22Rv1 (cell line): ENCODE measurements around the gene TNS1.

Experiments
- ZFX ChIP-seq: fragments of 450-650 bp; IDR thresholded peaks from 2 replicates; pipeline ENCODE4 v1.6.1; 2017; ENCODE audit warnings: antibody characterized with exemption, borderline replicate concordance
- TF ChIP-seq, protein P1 (sequence below): fragments of 450-650 bp; IDR thresholded peaks from 2 replicates; pipeline ENCODE4 v1.5.1; 2017; ENCODE audit warnings: mild to moderate bottlenecking

DNA sequence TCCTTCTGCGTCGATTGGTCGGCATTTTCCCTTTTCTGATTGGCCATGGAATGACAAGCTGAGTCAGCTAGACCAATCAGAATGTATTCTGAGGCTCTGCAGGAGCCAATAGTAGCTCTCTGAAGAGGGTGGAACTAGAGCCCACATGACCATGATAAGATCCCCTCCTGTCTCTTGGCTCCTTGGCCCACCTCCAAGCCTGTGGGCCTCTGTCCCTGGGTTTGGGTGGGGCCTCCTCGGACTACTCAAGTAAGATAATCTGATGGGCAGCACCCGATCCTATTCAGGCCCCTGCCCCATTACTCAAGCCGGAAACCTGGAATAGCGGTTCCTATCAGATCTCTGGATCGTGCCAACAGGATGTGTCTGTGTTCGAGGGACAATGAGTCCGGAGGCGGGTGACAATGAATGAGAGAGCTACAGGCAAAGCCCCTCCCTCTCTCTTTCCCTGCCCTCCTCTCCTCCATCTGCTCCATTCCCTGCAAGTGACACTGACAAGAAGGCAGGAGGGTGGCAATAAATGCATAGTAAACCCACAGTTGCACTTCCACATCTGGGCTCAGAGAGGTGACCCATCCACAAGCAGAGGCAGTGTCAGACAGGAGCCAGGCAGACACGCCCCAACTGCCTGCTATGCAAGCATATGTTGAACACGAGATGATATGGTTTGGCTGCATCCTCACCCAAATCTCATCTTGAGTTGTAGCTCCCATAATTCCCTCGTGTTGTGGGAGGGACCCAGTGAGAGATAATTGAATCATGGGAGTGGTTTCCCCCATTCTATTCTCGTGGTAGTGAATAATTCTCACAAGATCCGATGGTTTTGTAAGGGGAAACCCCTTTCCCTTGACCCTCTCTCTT, 114.7 kb downstream of the TNS1 start:
- TF ChIP-seq, protein P1, sequence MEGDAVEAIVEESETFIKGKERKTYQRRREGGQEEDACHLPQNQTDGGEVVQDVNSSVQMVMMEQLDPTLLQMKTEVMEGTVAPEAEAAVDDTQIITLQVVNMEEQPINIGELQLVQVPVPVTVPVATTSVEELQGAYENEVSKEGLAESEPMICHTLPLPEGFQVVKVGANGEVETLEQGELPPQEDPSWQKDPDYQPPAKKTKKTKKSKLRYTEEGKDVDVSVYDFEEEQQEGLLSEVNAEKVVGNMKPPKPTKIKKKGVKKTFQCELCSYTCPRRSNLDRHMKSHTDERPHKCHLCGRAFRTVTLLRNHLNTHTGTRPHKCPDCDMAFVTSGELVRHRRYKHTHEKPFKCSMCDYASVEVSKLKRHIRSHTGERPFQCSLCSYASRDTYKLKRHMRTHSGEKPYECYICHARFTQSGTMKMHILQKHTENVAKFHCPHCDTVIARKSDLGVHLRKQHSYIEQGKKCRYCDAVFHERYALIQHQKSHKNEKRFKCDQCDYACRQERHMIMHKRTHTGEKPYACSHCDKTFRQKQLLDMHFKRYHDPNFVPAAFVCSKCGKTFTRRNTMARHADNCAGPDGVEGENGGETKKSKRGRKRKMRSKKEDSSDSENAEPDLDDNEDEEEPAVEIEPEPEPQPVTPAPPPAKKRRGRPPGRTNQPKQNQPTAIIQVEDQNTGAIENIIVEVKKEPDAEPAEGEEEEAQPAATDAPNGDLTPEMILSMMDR, result no peak
- no peak for TF ChIP-seq ZFX
